ENCODE results near the gene SSNA1. TPM values are rescaled to one million over a fixed set of nuclear protein-coding genes. Genes with fewer than 3 reads are reported as not detected.

SSNA1 gene
- total and polyA plus RNA-seq, 2 donors (not counting 1 experiment from before 2014, with no cell fraction given): 37.7 to 56.3 TPM

- H3K79me2 ChIP-seq (ENCODE audit: control insufficient read depth, insufficient read depth, low read length): no peaks in the 10 kb centered on the region
- H4K20me1 ChIP-seq (ENCODE audit: control insufficient read depth, extremely low read depth, insufficient read depth, low read length): no peaks in the 10 kb centered on the region
- H3K4me1 ChIP-seq (ENCODE audit: control insufficient read depth, extremely low read depth, insufficient read depth, low read length): no peaks in the 10 kb centered on the region
- TF ChIP-seq CTCF (conservative IDR thresholded peaks at IDR 0.05 in 1 of 2, IDR thresholded peaks at IDR 0.05 in 1 of 2; ENCODE audit: low read depth in 1 of 2, low read length in 2 of 2) (no peak), EZH2 (IDR thresholded peaks at IDR 0.05; ENCODE audit: low read length, missing control alignments) (peak; percentile 20)
- DNase-seq (ENCODE audit: low read depth in 2 of 2): no peak
- no peak overlapping the region for H3K27ac ChIP-seq (ENCODE audit: insufficient read depth, low read length)
- H2AFZ ChIP-seq (ENCODE audit: low read length): no peak overlapping the region
- H3K4me2 ChIP-seq (ENCODE audit: extremely low read depth, insufficient read depth, low read length): no peak overlapping the region
- H3K9me3 ChIP-seq (ENCODE audit: control insufficient read depth, insufficient read depth, low read depth, low read length): no peaks in the 10 kb centered on the region
- no peak overlapping the region for H3K4me3 ChIP-seq (replicated peaks in 1 of 4; ENCODE audit: control extremely low read depth in 1 of 4, insufficient read depth in 1 of 4, low read depth in 3 of 4, low read length in 4 of 4)
- no peaks in the 10 kb centered on the region for H3K36me3 ChIP-seq (ENCODE audit: control insufficient read depth, insufficient read depth, low read length)
- H3K27me3 ChIP-seq (ENCODE audit: control insufficient read depth, insufficient read depth, low read length): peaks cover 38% of the 10 kb centered on the region
- H3K9ac ChIP-seq (ENCODE audit: insufficient read depth, low read length): no peak overlapping the region
Measured at GRCh38 chr9:137159105-137160053, 29.1 kb upstream of the SSNA1 start.

GRCh38 chr9:137160054-137160425, 28.4 kb upstream of the SSNA1 start:
- Histone ChIP-seq H3K4me2 (ENCODE audit: extremely low read depth, insufficient read depth, low read length) (no peak overlapping the region), H3K36me3 (ENCODE audit: control insufficient read depth, insufficient read depth, low read length) (no peaks in the 10 kb centered on the region), H3K9ac (ENCODE audit: insufficient read depth, low read length) (no peak overlapping the region), H3K79me2 (ENCODE audit: control insufficient read depth, insufficient read depth, low read length) (no peaks in the 10 kb centered on the region), H3K4me1 (ENCODE audit: control insufficient read depth, extremely low read depth, insufficient read depth, low read length) (no peaks in the 10 kb centered on the region), H4K20me1 (ENCODE audit: control insufficient read depth, extremely low read depth, insufficient read depth, low read length) (no peaks in the 10 kb centered on the region), H2AFZ (ENCODE audit: low read length) (no peak overlapping the region), H3K9me3 (ENCODE audit: control insufficient read depth, insufficient read depth, low read depth, low read length) (no peaks in the 10 kb centered on the region), H3K27ac (ENCODE audit: insufficient read depth, low read length) (no peak overlapping the region), H3K27me3 (ENCODE audit: control insufficient read depth, insufficient read depth, low read length) (peaks cover 41% of the 10 kb centered on the region), H3K4me3 (replicated peaks in 1 of 4; ENCODE audit: control extremely low read depth in 1 of 4, insufficient read depth in 1 of 4, low read depth in 3 of 4, low read length in 4 of 4) (no peak overlapping the region)
- DNase-seq (ENCODE audit: low read depth in 2 of 2): no peak
- no peak for TF ChIP-seq EZH2 (IDR thresholded peaks at IDR 0.05; ENCODE audit: low read length, missing control alignments)
- TF ChIP-seq CTCF (conservative IDR thresholded peaks at IDR 0.05 in 1 of 2, IDR thresholded peaks at IDR 0.05 in 1 of 2; ENCODE audit: low read depth in 1 of 2, low read length in 2 of 2): no peak

GRCh38 chr9:137160716-137161557, 27.5 kb upstream of the SSNA1 start:
- TF ChIP-seq CTCF (conservative IDR thresholded peaks at IDR 0.05 in 1 of 2, IDR thresholded peaks at IDR 0.05 in 1 of 2; ENCODE audit: low read depth in 1 of 2, low read length in 2 of 2) (no peak), EZH2 (IDR thresholded peaks at IDR 0.05; ENCODE audit: low read length, missing control alignments) (peak; percentile 58)
- DNase-seq (ENCODE audit: low read depth in 2 of 2): no peak
- Histone ChIP-seq H4K20me1 (ENCODE audit: control insufficient read depth, extremely low read depth, insufficient read depth, low read length) (no peaks in the 10 kb centered on the region), H3K4me2 (ENCODE audit: extremely low read depth, insufficient read depth, low read length) (no peak overlapping the region), H3K9me3 (ENCODE audit: control insufficient read depth, insufficient read depth, low read depth, low read length) (no peaks in the 10 kb centered on the region), H2AFZ (ENCODE audit: low read length) (no peak overlapping the region), H3K9ac (ENCODE audit: insufficient read depth, low read length) (no peak overlapping the region), H3K4me3 (replicated peaks in 1 of 4; ENCODE audit: control extremely low read depth in 1 of 4, insufficient read depth in 1 of 4, low read depth in 3 of 4, low read length in 4 of 4) (no peak overlapping the region), H3K4me1 (ENCODE audit: control insufficient read depth, extremely low read depth, insufficient read depth, low read length) (no peaks in the 10 kb centered on the region), H3K27ac (ENCODE audit: insufficient read depth, low read length) (no peak overlapping the region), H3K36me3 (ENCODE audit: control insufficient read depth, insufficient read depth, low read length) (no peaks in the 10 kb centered on the region), H3K79me2 (ENCODE audit: control insufficient read depth, insufficient read depth, low read length) (no peaks in the 10 kb centered on the region), H3K27me3 (ENCODE audit: control insufficient read depth, insufficient read depth, low read length) (peaks cover 37% of the 10 kb centered on the region)

Measured in fibroblast of lung (primary cell).